Nucleus accumbens (tissue), 56 donors: Measurements from ENCODE around the gene MISP3.
"Not testable (repeated sequence)": the region's sequence is repeated elsewhere in the genome, so short reads cannot be mapped to it uniquely, and the experiment has no call there.

ENCODE experiments used
- DNase-seq, 56 donors: peaks; one replicate each; lab custom pipeline; 2025; lab: John Stamatoyannopoulos, UW

Gene MISP3

DNA sequence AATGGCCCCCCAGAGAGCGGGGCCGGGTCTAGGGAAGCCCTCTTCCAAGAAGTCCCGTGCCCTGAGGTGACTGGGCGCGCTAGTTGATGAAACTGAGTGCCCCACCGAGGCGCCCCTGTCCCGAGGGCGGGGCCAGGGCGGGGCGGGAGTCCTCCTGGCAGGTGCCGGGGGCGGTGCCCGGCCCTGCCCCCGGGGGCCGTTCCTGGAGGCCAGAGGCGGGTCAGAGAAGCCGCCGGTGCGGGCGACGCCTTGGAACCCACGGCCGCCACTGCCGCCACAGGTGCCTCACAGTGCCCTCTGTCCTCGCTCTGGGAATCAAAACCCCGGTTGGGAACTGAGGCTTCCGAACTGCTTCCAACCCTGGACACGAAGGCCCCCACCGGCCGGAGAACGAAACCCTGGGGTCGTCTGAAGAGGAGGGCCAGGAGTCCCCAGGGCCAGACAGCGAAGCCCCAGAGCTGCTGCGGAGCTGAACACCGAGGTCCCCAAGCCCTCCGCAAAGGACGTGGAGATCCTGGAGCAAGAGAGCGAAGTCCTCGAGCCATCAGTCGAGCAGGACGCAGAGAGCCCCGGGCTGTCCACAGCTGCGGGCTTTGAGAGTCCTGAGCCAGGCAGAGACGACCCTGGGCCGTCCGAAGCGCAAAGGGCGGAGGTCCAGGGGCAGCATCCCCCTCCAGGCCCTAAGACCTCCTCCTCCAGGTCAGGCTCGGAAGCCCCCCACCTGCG lies at the start of gene MISP3:
Gene MISP3 (plus strand): TSS at position 252 of the 726 bp plus-strand sequence. CDS start 524 bp downstream, outside the sequence.
- peak in 12 of 56 donors; percentile 7 to 55 (median 34) for DNase-seq

DNA sequence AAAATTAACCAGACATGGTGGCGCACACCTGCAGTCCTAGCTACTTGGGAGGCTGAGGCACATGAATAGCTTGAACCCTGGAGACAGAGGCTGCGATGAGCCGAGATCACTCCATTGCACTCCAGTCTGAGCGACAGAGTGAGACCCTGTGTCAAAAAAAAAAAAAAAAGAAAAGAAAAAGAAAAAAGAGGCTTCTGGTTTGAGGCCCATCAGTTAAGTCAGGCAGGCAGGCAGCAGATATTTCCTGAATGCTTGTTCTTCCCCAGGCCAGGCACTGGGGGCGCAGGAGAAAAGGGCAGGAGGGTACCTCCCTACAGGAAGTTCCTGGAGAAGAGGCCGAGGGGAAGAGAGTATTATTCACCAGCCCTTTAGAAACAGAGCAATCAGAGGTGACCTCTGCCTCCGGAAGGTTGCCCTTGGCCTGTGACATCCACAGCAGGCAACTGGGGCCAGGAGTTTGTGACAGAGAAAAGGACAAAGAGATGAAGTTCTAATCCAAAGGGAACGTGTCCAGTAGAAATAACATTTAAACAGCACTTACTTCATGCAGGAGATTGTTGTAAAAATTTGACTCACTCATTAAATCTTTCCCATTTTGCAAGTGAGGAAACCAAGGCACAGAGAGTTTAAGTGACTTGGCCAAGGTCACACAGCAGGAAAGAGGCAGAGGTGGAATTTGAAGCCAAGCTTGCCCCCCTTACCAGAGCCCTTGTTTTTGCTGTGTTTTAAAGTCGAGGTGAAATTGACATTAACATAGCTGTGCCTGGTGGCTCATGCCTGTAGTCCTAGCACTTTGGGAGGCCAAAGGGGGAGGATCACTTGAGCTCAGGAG lies 49.0 kb upstream of the MISP3 start:
- DNase-seq, result peak in 1 of 56 donors; percentile 9

DNA sequence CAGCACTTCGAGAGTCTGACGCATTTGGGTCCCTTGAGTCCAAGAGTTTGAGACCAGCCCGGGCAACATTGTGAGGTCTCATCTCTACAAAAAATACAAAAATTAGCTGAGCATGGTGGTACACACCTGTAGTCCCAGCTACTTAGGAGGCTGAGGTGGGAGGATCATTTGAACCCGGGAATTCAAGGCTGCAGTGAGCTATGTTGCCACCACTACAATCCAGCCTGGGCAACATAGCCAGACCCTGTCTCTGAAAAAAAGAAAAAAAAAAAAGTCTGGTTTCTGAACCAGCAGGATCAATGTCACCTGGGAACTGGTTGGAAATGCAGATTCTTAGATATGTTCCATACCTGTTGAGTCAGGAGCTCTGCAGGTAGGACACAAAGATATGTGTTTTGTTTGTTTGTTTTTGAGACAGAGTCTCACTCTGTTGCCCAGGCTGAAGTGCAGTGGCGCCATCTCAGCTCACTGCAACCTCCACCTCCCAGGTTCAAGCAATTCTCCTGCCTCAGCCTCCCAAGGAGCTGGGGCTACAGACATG lies 45.9 kb upstream of the MISP3 start:
- DNase-seq, result not testable (repeated sequence)

DNA sequence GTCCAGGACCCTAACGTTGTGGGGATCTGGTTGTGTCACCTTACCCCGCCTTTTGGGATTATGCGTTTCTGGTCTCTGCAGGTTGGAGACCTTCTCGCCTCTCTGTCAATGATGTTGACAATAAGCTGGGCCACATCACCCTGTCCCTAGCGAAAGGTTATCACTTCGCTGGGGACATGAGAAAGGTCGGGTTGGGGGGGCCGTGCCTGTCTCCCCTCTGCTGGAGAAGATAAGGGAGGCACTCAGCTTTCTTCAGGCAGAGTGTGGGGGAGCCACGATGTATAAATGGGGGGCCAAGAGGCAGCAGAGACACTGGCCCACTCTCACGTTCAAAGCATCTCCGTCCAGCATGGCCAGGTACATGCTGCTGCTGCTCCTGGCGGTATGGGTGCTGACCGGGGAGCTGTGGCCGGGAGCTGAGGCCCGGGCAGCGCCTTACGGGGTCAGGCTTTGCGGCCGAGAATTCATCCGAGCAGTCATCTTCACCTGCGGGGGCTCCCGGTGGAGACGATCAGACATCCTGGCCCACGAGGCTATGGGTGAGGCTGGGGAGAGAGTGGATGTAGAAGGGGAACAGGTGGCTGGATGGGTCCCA lies 44.6 kb upstream of the MISP3 start, which contains the start of gene RLN3:
Gene RLN3 (plus strand): TSS at position 293 of the 595 bp plus-strand sequence. CDS start 57 bp downstream, at position 350.
- no peak for DNase-seq

DNA sequence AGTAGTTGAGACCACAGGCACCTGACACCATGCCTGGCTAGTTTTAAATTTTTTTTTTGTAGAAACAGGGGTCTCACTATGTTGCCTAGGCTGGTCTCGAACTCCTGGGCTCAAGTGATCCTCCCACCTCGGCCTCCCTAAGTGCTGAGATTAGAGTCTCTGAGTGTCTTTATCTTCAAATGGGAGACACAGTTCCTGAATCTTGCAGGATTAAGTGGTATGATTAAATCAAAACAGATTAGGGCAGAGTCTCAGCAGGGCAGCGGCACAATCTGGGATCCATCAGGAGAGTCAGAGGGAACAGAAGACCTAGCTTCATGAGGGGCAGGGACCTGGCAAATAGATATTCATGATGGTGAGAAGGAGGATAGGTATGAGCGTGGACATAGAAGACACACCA lies 43.7 kb upstream of the MISP3 start:
- DNase-seq, result no peak

DNA sequence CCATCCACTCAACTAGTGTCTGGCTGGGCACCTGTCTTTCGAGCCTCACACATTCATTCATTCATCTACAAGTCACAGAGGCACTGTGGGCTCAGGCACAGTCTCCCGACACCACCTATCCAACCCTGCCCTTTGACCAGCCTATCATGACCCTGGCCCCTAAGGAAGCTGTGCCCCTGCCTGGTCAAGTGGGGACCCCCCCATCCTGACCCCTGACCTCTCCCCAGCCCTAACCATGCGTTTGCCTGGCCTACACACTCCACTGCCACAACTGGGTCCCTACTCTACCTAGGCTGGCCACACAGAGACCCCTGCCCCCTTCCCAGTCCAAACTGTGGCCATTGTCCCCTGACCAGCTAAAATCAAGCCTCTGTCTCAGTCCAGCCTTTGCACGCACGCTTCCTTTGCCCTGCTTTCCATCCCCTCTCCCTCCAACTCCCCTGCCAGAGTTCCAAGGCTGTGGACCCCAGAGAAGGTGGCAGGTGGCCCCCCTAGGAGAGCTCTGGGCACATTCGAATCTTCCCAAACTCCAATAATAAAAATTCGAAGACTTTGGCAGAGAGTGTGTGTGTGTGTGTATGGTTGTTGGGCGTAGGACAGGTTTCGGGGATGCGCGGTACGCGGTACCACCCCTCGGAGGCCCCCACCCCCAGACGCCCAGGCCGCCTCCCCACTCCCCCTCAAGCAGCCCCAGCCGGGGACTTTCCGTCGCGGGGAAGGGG lies 41.4 kb upstream of the MISP3 start:
- DNase-seq, result no peak

DNA sequence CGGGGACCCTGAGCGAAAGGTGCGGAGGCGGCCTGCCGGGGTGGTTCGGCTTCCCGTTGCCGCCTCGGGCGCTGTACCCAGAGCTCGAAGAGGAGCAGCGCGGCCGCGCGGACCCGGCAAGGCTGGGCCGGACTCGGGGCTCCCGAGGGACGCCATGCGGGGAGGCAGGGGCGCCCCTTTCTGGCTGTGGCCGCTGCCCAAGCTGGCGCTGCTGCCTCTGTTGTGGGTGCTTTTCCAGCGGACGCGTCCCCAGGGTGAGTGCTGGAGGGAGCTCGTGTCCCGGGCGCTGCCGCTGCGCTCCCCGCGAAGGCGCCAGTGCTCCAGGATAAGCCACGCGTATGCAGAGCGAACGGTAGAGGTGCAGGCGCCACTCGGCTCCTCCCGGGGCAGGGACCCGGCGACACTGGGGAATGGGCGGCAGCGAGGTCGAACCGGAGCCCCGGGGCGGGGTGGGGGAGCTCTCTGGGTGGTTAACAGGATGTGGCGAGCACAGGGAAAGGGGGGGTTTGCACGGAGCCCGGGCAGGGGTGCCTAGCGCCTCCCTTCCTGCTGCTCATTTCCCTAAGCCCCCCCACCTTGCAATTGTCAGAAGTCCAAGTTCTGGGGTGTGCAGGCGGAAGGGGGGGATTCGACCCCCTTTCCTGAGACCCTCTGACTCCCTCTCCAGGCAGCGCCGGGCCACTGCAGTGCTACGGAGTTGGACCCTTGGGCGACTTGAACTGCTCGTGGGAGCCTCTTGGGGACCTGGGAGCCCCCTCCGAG lies 40.7 kb upstream of the MISP3 start, which contains the start of gene IL27RA:
Gene IL27RA (plus strand): TSS at position 44 of the 762 bp plus-strand sequence. CDS start 111 bp downstream, at position 155.
- peak in 27 of 56 donors; percentile 5 to 59 (median 24) for DNase-seq

DNA sequence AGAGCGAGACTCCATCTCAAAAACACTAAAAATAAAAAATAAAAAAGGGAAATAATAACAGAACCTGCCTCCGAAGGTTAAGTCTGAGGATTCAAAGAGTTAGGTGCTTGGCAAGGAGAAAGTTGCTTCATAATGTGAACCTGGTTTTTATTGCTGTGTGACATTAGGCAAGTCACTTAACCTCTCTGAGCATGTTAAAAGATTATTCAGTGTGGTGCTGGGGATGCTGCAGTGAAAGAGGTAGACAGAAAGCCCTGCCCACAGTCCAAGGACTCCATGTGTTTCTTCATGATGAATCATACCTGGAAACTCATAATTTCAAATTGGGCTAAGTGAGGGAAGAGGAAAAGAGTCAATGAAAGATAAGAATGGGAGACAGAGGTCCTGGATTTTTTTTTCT lies 38.6 kb upstream of the MISP3 start:
- DNase-seq, result no peak

DNA sequence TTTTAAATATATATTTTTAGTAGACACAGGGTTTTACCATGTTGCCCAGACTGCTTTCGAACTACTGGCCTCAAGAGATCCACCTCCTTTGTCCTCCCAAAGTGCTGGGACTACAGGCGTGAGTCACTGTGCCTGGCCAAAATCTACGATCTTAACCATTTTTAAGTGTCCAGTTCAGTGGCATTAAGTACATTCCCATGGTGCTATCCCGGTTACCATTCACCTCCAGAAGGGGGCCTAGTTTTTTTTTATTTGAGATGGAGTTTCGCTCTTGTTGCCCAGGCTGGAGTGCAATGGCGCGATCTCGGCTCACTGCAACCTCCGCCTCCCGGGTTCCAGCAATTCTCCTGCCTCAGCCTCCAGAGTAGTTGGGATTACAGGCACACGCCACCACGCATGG lies 37.4 kb upstream of the MISP3 start:
- DNase-seq, result not testable (repeated sequence)

DNA sequence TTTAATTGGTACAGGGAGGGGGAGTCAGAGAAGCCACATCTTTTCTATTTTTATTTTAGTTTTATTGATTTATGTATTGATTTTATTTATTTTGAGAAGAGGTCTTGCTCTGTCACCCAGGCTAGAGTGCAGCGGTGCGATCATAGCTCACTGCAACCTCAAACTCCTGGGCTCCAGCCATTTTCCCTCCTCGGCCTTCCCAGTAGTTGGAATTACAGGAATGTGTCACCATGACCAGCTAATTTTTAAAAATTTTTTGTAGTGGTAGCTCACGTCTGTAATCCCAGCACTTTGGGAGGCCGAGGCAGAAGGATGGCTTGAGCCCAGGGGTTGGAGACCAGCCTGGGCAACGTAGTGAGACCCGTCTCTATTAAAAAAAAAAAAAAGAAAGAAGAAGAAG lies 36.9 kb upstream of the MISP3 start:
- DNase-seq, result no peak

DNA sequence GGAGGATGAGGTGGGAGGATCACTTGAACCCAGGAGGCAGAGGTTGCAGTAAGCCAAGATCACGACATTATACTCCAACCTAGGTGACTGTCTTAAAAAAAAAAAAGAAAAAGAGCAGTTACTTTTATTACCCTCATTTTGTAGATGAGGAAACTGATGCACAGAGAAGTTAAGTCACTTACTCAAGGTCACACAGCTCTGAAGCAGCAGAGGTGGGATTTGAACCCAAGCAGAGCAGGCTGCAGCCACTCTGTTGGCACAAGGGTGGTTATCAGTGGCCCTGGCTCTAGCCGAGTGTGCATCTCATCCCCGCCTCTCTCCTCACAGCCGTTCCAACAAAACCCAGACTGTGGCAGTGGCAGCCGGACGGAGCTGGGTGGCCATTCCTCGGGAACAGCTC lies 33.4 kb upstream of the MISP3 start:
- DNase-seq, result no peak

DNA sequence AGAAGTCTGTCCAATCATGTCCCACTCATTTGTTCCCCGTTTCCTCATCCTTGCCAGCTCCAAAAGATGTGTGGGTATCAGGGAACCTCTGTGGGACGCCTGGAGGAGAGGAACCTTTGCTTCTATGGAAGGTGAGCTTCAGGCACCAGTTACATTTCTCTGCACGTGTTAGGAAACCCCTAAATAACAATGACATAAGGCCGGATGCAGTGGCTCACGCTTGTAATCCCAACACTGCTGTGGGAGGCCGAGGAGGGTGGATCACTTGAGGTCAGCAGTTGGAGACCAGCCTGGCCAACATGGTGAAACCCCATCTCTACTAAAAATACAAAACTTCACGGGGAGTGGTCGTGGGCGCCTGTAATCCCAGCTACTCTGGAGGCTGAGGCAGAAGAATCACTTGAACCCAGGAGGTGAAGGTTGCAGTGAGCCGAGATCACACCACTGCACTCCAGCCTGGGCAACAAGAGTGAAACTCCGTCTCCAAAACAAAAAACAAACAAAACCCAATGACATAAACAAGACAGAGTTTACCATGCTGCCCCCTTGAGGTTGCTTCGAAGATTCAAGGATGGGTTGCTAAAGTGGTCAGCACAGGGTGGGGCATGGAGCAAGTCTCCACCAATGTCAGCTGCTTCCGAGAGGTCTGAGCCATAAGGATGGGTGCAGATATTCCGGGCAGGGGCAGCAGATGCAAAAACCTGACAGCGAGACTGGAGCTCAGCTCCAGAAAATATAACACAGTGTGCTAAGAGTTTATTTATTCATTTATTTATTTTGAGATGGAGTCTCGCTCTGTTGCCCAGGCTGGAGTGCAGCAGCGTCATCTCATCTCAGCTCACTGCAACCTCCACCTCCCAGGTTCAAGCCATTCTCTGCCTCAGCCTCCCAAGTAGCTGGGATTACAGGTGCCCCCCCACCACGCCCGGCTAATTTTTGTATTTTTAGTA lies 29.7 kb upstream of the MISP3 start:
- peak in 14 of 56 donors; percentile 1 to 44 (median 12) for DNase-seq

DNA sequence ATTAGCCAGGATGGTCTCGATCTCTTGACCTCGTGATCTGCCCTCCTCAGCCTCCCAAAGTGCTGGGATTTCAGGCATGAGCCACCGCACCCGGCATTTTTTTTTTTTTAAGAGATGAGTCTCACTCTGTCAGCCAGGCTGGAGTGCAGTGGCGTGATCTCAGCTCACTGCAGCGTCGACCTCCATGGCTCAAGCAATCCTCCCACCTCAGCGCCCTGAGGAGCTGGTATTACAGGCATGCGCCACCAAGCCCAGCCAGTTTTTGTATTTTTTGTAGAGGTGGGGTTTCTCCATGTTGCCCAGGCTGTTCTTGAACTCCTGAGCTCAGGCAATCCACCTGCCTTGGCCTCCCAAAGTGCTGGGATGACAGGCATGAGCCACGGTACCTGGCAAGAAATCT lies 24.7 kb upstream of the MISP3 start:
- DNase-seq, result not testable (repeated sequence)

DNA sequence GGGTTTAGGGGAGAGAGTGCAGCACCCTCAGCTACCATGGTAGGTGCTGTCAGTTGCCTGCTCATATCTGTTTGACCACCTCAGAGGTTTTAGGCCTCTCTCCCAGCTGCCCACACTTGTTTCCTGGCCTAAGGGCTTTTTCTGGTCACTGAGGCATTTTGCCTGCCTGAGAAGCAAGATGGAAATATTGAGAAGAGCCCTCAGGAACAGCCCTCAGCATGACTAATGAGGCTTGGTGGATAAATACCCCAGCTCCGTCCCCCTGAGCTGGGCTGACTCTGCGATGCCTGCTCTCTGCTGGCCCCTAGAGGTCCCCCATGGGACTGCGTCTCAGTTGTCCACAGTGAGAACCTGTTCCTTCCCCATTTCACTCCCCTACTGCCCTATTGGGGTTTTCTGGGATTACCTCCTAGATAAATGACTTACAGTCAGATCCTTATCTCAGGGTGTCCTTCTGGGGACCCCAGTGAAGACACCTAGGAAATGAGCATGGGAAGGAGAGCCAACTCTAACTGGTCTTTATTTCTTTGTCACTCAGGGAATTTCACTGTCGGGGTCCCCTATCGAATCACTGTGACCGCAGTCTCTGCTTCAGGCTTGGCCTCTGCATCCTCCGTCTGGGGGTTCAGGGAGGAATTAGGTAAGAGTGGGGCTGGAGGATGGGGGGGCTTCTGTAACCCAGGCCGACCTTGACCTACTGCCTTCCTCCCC lies 24.0 kb upstream of the MISP3 start:
- peak in 8 of 56 donors; percentile 0 to 34 (median 8) for DNase-seq

DNA sequence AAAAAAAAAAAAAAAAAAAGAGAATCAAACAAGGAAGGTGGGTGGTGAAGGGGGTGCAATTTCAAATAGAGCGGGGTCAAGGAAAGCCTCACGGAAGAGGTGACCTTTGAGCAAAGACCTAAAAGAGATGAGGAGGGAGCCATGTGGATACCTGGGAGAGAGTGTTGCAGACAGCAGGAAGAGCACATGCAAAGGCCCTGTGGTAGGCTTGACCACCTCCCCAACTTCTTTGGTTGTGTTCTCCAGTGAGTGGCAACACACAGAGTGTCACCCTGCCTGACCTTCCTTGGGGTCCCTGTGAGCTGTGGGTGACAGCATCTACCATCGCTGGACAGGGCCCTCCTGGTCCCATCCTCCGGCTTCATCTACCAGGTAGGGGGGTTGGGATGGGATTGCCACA lies 22.1 kb upstream of the MISP3 start:
- DNase-seq, result no peak

DNA sequence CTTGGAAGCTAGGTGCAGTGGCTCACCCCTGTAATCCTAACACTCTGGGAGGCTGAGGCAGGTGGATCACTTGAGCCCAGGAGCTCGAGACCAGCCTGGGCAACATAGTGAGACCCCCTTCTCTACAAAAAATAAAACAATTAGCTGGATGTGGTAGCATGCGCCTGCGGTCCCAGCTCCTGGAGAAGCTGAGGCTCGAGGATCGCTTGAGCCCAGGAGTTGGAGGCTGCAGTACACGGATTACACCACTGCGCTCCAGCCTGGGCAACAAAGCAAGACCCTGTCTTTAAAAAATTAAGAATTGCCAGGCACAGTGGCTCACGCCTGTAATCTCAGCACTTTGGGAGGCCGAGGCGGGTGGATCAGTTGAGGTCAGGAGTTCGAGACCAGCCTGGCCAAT lies 21.6 kb upstream of the MISP3 start:
- DNase-seq, result not testable (repeated sequence)

DNA sequence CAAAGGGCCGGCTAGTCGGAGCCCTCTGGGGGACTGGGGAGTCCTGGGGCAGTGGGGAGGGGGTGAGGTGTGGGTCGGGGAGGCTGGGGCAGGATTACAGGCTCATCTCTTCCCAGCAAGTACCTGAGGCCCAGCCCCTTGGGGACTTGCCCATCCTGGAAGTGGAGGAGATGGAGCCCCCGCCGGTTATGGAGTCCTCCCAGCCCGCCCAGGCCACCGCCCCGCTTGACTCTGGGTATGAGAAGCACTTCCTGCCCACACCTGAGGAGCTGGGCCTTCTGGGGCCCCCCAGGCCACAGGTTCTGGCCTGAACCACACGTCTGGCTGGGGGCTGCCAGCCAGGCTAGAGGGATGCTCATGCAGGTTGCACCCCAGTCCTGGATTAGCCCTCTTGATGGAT lies 20.6 kb upstream of the MISP3 start:
- DNase-seq, result no peak
